ENCODE data around the gene CRYBB2. TPM values are rescaled to one million over a fixed set of nuclear protein-coding genes. Genes with fewer than 3 reads are reported as not detected.

CRYBB2 gene
- total RNA-seq, 1 experiment from 2014 or later: not detected

- DNase-seq (ENCODE audit: low read depth, low spot score): no peak
- H2AFZ ChIP-seq (ENCODE audit: low read depth, low read length, poor library complexity, severe bottlenecking): no peak overlapping the region
- peaks cover 2 to 7% of the 10 kb centered on the region in 2 experiments; a peak in 2 of 4 replicates for H3K36me3 ChIP-seq (ENCODE audit: control insufficient read depth in 1 of 2, insufficient read depth in 2 of 2, low read length in 2 of 2)
- no peak for ATAC-seq
- H4K20me1 ChIP-seq (ENCODE audit: insufficient read depth): no peaks in the 10 kb centered on the region; the same call in 1 of the 2 replicates
- no peak overlapping the region for H3K9ac ChIP-seq (ENCODE audit: low read length)
- H3K4me1 ChIP-seq (ENCODE audit: control insufficient read depth in 1 of 2, insufficient read depth in 2 of 2, low read length in 2 of 2): no peaks in the 10 kb centered on the region
- no peaks in the 10 kb centered on the region for H3K9me3 ChIP-seq (ENCODE audit: control insufficient read depth in 1 of 2, insufficient read depth in 1 of 2, low read depth in 1 of 2, low read length in 2 of 2)
- H3K4me3 ChIP-seq (replicated peaks in 1 of 2; ENCODE audit: low read depth in 1 of 2, low read length in 2 of 2): no peak overlapping the region
- ChIA-PET RAD21 (ENCODE audit: low non-redundant PET in 1 of 2, low total read pairs in 2 of 2, uncharacterized antibody in 2 of 2, unreplicated experiment in 2 of 2) (no interaction called here), CTCF (no interaction called here), POLR2A (no interaction called here)
- no peak overlapping the region for H3K27ac ChIP-seq (ENCODE audit: low read depth, low read length)
- H3K79me2 ChIP-seq (ENCODE audit: insufficient read depth, low read length): no peaks in the 10 kb centered on the region
- TF ChIP-seq SP1 (IDR thresholded peaks at IDR 0.05; ENCODE audit: low read depth) (no peak), EZH2 (IDR thresholded peaks at IDR 0.05) (no peak), TCF7L2 (IDR thresholded peaks at IDR 0.05; ENCODE audit: borderline replicate concordance, extremely low read depth, insufficient read depth, insufficient read length) (no peak)
- H3K9me2 ChIP-seq (ENCODE audit: insufficient read depth): no peaks in the 10 kb centered on the region
- intact Hi-C loops (cut with micrococcal nuclease): no loop called here
- no peaks in the 10 kb centered on the region for H3K27me3 ChIP-seq (ENCODE audit: insufficient read depth, low read length)
- no peak overlapping the region for H3K4me2 ChIP-seq (ENCODE audit: low read length)
- BruUV-seq (replicated peaks): no TSS peak
These were observed 35.4 kb upstream of the CRYBB2 start for GRCh38 chr22:25183949-25184619.

GRCh38 chr22:25186140-25186539, 33.3 kb upstream of the CRYBB2 start:
- CTCF ChIA-PET: no interaction called here
- peaks cover 0 to 2% of the 10 kb centered on the region in 2 experiments; a peak in 2 of 4 replicates for H3K36me3 ChIP-seq (ENCODE audit: control insufficient read depth in 1 of 2, insufficient read depth in 2 of 2, low read length in 2 of 2)
- no peaks in the 10 kb centered on the region for H3K79me2 ChIP-seq (ENCODE audit: insufficient read depth, low read length)
- RAD21 ChIA-PET (ENCODE audit: low non-redundant PET in 1 of 2, low total read pairs in 2 of 2, uncharacterized antibody in 2 of 2, unreplicated experiment in 2 of 2): no interaction called here
- no peaks in the 10 kb centered on the region; the same call in 1 of the 2 replicates for H4K20me1 ChIP-seq (ENCODE audit: insufficient read depth)
- POLR2A ChIA-PET: no interaction called here
- TF ChIP-seq CTCF (IDR thresholded peaks at IDR 0.05 in 2 of 3, conservative IDR thresholded peaks at IDR 0.05 in 1 of 3; ENCODE audit: borderline replicate concordance in 1 of 3, insufficient read depth in 1 of 3, low read depth in 2 of 3, low read length in 2 of 3) (no peak), ZFX (IDR thresholded peaks at IDR 0.05) (no peak), CBX3 (IDR thresholded peaks at IDR 0.05; ENCODE audit: low read depth) (no peak), REST (IDR thresholded peaks at IDR 0.05; ENCODE audit: low read depth) (no peak), EZH2phosphoT487 (IDR thresholded peaks at IDR 0.05; ENCODE audit: borderline replicate concordance) (no peak), ZNF274 (IDR thresholded peaks at IDR 0.05; ENCODE audit: low read depth, low read length) (no peak), JUND (IDR thresholded peaks at IDR 0.05) (no peak), TCF7L2 (IDR thresholded peaks at IDR 0.05; ENCODE audit: borderline replicate concordance, extremely low read depth, insufficient read depth, insufficient read length) (no peak), SRF (IDR thresholded peaks at IDR 0.05; ENCODE audit: low read depth) (no peak), SIN3A (IDR thresholded peaks at IDR 0.05; ENCODE audit: low read depth) (no peak)
- no peak overlapping the region for H2AFZ ChIP-seq (ENCODE audit: low read depth, low read length, poor library complexity, severe bottlenecking)
- no peaks in the 10 kb centered on the region for H3K9me2 ChIP-seq (ENCODE audit: insufficient read depth)
- H3K4me1 ChIP-seq (ENCODE audit: control insufficient read depth in 1 of 2, insufficient read depth in 2 of 2, low read length in 2 of 2): no peaks in the 10 kb centered on the region
- no TSS peak for BruUV-seq (replicated peaks)
- no peak for ATAC-seq
- H3K27ac ChIP-seq (ENCODE audit: low read depth, low read length): no peak overlapping the region
- H3K9me3 ChIP-seq (ENCODE audit: control insufficient read depth in 1 of 2, insufficient read depth in 1 of 2, low read depth in 1 of 2, low read length in 2 of 2): no peaks in the 10 kb centered on the region
- H3K9ac ChIP-seq (ENCODE audit: low read length): no peak overlapping the region
- no peak overlapping the region for H3K4me3 ChIP-seq (replicated peaks in 1 of 2; ENCODE audit: low read depth in 1 of 2, low read length in 2 of 2)
- intact Hi-C loops (cut with micrococcal nuclease): no loop called here
- DNase-seq (ENCODE audit: low read depth, low spot score): no peak
- no peaks in the 10 kb centered on the region for H3K27me3 ChIP-seq (ENCODE audit: insufficient read depth, low read length)
- H3K4me2 ChIP-seq (ENCODE audit: low read length): no peak overlapping the region
